SKM-1 (cell line): ENCODE measurements around the gene FPR3.
A peak's percentile ranks its signal among the peaks of the same experiment; 100 is the strongest.
"Not testable (repeated sequence)": the region's sequence is repeated elsewhere in the genome, so short reads cannot be mapped to it uniquely, and the experiment has no call there.

ENCODE experiments used
- DNase-seq: peaks from one replicate; lab custom pipeline; 2025; ENCODE audit not compliant: unreplicated experiment; lab: John Stamatoyannopoulos, UW

The FPR3 gene

GRCh38 chr19:51806571-51806970 lies 11.6 kb downstream of the FPR3 start:
- DNase-seq, result not testable (repeated sequence)

GRCh38 chr19:51807111-51807701 lies 12.2 kb downstream of the FPR3 start:
- DNase-seq, result no peak

- DNase-seq, result no peak
Observed at GRCh38 chr19:51807925-51808324, 13.0 kb downstream of the FPR3 start.

- no peak for DNase-seq
Observed at GRCh38 chr19:51808333-51808986, 13.5 kb downstream of the FPR3 start.

GRCh38 chr19:51809787-51810186 lies 14.8 kb downstream of the FPR3 start:
- no peak for DNase-seq

- no peak for DNase-seq
Observed at GRCh38 chr19:51810223-51810622, 15.3 kb downstream of the FPR3 start.

GRCh38 chr19:51811344-51811743 lies 16.4 kb downstream of the FPR3 start:
- DNase-seq, result no peak

GRCh38 chr19:51815043-51815442 lies 20.1 kb downstream of the FPR3 start:
- DNase-seq, result no peak

- DNase-seq, result no peak
Observed at GRCh38 chr19:51816711-51817110, 21.8 kb downstream of the FPR3 start.

- DNase-seq, result no peak
Observed at GRCh38 chr19:51820011-51820410, 25.1 kb downstream of the FPR3 start.

- no peak for DNase-seq
Observed at GRCh38 chr19:51820831-51821446, 26.0 kb downstream of the FPR3 start.

GRCh38 chr19:51821456-51821855 lies 26.5 kb downstream of the FPR3 start:
- no peak for DNase-seq

- DNase-seq, result no peak
Observed at GRCh38 chr19:51821921-51822320, 27.0 kb downstream of the FPR3 start.

- DNase-seq, result peak; percentile 34
Observed at GRCh38 chr19:51822325-51822724, 27.4 kb downstream of the FPR3 start.

GRCh38 chr19:51822946-51823345 lies 28.0 kb downstream of the FPR3 start:
- DNase-seq, result no peak

GRCh38 chr19:51824281-51825005 lies 29.5 kb downstream of the FPR3 start:
- peak; percentile 22 for DNase-seq

GRCh38 chr19:51830274-51830673 lies 35.3 kb downstream of the FPR3 start:
- DNase-seq, result peak; percentile 18

- no peak for DNase-seq
Observed at GRCh38 chr19:51837145-51837544, 42.2 kb downstream of the FPR3 start.

- no peak for DNase-seq
Observed at GRCh38 chr19:51861870-51862622, 67.1 kb downstream of the FPR3 start.

- no peak for DNase-seq
Observed at GRCh38 chr19:51873097-51873496, 78.1 kb downstream of the FPR3 start.
